Stimulated activated CD4-positive, alpha-beta T cell treated with anti-CD3 and anti-CD28 coated beads, Interleukin-1b, Interleukin-23, amount 100 ng/mL, for 24 hours (primary cell): ENCODE results near the gene RNF157.
"Not testable (repeated sequence)": the region's sequence is repeated elsewhere in the genome, so short reads cannot be mapped to it uniquely, and the experiment has no call there.

Experiments
- DNase-seq, 4 experiments: peaks; one replicate each; pipeline ENCODE4 v3.0.0-alpha.2; 2020; ENCODE audit warnings: low read depth in 4 of 4, low spot score in 1 of 4

The RNF157 gene

DNA sequence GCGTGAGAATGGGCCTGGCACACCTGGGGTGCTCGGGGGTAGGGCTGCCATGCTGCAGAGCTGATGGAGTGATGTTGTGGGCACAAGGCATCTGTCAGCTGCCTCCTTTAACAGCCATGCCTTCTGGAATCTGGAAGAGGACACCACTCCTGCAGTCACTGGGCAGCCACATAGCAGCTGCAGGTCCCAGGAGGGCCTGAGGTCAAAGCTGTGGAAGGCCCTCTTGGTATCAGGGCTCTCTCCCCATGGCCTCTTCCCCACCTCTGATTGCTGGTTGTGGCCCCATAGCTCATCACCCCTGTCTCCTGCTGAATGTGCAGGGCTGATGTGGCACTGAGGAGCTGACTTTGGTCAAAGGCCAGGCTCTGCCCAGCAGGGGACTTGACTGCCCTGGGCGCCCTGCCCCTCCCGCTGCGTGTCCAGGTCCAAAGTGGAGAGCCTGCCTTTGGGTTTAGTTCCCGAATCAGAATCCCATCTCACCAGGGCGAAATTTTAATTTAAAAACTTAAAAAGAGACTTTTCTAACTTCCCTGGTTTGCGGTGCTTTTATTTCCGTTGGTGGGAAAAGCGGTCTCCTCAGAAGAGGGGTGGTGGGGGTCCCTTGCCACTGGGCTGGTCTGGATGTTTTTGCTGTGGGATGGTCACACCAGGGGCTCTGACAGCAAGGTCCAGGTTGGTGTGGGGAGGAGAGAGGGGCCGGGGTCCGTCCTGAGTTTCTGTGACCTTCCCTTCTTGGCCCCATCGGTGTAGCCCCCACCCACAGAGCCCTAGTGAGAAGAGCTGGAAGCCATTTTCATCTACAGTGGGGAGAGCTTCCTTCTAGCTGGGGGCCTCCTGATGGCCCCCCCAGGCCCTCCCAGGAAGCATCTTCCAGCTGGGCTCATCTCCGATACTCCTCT is 30.7 kb upstream of the RNF157 start:
- no peak for DNase-seq

DNA sequence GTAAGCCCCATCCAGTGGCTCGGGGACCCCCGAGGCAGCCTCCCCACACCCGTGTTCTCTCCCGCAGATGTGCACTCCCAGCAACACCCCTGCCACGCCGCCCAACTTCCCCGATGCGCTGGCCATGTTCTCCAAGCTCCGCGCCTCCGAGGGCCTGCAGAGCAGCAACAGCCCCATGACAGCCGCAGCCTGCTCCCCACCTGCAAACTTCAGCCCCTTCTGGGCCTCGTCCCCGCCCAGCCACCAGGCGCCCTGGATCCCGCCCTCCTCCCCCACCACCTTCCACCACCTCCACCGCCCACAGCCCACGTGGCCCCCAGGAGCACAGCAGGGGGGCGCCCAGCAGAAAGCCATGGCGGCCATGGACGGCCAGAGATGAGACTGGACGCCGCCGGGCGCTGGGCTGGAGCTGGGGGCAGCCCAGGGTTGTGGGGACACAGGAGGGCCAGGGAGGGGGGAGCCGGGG is 29.9 kb upstream of the RNF157 start:
- no peak for DNase-seq

DNA sequence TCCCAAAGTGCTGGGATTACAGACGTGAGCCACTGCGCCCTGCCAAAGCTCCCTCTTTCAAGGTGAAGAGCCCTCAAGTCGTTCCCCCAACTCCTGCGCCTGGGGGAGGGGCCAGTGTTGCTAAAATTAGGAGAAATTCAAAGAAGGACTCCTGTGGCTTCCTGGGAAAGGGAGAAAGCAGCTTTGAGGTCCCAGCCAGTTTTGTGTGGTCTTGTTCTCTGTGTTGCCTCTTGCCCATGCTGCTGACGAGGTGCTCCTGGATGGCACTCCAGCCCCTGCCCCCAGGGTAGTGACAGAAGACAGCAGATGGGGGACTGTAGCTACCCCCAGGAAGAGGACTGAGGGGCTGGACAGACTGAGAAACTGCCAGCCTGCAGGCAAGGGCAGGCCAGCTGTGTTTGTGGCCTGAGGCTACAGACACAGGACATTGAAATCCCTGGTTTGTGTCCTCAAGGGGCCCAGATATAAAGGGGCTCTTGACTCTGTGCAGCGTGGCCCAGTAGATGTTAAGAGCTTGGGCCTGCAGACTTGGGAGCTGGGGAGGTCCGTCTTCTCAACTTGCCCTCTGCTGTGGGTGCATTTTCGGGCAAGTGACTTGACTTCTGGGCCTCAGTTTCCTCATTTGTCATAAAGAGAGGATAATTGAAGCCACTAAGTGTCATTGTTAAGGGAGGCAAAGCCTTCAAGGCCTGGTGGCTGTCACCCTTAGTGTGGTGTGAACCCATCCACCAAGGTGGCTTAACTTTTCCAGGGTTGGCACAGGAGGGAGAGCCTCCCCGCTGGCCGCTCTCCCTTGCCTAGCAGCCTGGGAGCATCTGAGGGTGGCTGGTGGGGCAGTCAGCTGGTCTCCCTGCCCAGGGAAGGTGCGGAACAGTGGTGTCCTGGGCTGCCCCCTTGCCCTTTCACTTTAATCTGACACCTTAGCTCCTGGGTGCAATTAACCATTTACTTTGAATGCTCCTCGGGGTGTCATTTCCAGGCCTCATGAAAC is 29.0 kb upstream of the RNF157 start:
- no peak for DNase-seq

DNA sequence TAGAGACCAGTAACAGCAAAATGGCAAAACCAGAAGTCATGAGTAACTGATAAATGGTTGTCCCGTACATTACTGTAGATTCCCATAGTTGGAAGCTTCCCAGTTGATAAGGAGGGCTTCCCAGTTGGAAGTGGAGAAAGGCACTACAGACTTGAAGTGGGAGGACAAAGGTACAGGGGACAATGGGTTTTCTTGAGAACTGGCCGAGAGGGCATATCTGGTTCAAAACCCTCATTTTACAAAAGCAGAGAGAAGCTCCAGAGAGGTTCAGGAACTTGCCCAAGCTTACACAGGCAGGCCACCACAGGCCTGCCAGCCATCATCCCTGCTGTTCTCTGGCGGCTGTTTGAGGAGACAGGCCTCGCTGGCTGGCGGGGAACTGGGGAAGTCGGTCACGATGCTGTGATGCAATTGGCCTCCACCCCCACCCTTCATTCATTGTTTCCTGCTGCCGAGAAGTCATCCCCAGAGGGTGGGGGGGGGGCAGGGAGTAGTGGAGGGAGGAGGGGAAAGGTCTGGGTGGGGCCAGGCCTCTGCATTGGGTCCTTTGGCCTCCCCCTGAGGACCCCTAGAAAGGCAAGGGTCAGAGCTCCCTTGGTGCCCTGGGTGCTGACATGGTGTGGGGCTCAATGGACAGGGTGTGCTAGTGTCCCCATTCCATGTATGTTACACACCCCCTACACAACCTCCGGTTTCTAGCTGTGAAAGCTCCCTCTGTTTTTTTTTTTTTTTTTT is 27.9 kb upstream of the RNF157 start:
- peak in 2 of 4 experiments; percentile 69 to 77 for DNase-seq

DNA sequence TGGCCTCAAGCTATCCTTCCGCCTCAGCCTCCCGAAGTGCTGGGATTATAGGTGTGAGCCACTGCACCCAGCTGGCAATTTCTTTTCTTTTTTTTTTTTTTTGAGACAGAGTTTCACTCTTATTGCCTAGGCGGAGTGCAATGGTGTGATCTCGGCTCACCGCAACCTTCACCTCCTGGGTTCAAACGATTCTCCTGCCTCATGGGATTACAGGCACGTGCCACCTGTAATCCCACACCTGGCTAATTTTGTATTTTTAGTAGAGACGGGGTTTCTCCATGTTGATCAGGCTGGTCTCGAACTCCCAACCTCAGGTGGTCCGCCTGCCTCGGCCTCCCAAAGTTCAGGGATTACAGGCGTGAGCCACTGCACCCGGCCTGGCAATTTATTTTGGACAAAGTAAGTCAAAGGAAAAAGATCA is 27.3 kb upstream of the RNF157 start:
- not testable (repeated sequence) for DNase-seq

DNA sequence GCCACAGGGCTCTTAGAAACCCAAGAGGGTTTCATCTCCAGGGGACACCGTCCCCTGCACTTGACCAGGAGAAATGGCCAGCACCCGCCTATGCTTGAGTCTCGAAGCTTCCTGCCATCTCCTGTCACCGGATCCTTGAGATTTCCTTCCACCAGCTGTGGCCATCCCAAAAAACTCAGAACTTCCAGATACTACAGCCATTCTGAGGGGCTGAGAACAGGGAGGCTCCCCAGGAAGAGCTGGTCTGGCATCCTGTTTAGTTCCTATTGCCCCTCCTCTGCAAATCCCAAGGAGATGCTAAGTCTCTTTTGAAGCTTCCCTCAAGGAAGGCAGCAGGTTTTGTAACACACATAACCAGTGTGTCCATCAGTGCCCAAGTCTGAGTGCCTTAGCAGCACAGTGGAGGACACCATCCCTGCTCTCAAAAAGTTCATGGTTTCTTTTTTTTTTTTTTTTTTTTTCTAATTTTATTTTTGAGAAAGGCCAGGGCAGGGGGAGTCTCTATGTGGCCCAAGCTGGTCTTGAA is 26.8 kb upstream of the RNF157 start:
- DNase-seq: no peak

DNA sequence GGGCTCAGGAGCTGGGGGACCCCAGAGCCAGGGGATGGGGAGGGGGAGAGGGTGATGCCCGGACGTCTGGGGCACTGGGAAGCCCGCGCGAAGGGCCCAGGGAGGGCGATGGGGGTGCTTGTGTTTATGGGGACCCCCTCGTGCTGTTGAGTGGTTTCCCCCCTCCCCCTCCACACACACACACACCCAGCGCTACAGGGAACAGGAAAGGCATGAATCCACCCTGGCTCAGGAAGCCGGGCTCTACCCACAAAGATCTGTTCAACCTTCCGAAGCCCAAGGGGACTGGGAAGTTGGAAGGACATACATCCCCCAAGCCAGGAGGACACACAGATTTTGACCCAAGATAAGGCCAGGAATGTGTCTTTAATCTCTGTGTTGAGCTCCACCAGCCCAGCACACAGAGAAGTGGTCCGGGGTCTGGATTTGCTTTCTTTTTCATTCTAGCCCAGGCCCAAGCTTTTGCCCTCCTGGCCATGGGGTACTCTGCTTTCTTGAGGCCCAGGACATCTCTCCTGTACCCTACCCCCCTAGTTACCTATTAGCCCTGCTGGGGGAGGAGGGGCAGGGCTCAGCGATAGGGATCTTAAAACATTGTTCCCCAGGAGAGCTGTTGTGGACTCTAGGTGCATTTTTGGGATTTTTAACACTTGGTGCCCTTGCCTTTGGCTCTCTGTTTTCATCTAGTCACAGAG is 26.1 kb upstream of the RNF157 start:
- no peak for DNase-seq

DNA sequence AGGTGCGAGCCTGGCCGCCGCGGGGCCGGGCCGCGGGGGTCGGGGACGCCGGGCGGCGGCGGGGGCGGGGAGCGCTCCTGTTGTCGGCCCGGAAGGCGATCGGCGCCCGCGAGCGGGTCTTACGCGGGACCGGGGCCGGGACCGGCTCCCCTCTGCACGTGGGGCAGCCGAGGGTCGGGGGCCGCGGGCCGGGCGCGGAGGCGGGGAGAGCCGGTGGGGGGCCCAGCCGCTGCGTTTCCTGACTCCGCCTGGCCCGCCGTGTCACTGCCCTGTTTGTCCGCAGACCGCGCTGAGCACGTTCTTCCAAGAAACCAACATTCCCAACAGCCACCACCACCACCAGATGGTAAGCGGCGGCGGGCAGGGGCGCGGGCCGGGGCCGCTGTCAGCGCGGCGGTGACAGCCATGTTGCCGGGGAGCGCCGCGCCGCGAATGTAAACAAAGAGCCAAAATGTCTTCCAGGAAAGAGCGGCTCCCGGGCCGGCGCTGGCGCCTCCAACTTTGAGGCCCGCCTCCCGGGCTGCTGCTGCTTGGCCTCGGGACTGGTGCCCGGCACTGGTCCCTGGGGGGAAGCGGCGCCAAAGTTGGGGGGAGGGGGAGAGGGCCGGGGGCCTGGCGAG is 25.4 kb upstream of the RNF157 start:
- DNase-seq: no peak

DNA sequence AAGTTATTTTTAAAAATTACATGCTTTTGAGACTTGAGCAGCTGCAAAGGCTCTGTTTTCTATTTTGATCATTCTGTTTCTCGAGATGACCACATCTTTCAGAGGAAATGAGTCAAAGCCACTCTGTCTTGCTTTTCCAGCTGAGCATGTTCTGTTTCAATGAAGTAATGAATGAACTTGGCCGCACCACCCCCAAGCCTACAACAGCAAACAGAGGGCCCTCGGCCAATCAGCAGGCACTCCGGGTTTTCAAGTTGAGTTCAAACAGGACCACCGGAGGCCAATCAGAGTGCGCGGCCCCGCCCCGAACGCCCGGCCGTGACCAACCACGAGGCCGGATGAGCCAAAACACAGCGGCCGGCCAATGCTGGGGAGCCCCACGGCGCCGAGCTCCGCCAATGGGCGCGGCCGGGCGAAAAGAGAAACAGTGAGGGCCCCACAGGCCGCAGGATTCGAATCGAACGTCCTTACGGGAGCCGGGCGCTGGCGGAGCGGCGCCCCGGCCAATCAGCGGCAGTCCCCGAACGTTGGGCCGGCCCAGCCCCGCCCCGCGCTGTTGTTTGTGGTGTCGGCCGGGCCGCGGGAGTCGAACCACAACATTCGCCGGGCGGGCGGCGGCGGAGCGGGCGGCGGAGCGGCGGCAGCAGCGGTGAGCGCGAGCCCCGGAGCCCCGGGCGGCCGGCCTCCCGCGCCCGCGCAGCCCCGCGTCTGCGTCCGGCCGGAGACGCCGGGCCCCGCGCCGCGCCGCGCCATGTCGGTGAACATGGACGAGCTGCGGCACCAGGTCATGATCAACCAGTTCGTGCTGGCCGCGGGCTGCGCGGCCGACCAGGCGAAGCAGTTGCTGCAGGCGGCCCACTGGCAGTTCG is 24.7 kb upstream of the RNF157 start, which contains the start of gene UBALD2:
UBALD2 (plus strand) TSS at position 594 of the 869 bp plus-strand sequence; CDS start at position 752, 158 bp downstream.
- DNase-seq: peak; percentile 93 to 98 (median 96)

DNA sequence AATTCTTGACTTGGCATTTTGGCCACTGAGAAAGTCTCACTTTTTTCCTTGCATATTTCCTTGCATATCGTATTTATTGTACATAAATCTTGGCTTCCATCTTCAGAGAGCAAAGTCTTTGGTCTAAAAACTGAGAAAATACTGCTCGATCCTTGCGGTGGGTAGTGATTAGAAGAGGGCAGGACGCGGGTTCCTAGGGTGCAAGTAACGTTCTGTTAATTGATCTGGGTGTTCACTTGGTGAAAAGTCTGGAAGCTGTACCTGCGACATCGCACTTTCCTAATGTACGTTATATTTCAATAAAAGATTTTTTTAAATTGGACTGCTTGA is 24.1 kb upstream of the RNF157 start:
- no peak for DNase-seq

DNA sequence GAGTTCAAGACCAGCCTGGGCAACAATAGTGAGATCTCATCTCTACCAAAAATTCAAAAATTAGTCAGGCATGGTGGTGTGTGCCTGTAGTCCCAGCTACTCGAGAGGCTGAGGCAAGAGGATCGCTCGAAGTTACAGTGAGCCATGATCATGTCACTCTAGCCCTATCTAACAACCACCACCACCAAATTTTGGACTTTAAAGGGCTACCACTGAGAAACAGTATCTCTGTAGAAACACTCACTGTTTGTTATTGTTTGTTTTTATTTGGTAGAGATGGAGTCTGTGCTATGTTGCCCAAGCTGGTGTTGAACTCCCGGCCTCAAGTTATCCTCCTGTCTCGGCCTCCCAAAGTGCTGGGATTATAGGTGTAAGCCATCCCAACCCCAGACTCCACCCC is 23.6 kb upstream of the RNF157 start:
- no peak for DNase-seq

DNA sequence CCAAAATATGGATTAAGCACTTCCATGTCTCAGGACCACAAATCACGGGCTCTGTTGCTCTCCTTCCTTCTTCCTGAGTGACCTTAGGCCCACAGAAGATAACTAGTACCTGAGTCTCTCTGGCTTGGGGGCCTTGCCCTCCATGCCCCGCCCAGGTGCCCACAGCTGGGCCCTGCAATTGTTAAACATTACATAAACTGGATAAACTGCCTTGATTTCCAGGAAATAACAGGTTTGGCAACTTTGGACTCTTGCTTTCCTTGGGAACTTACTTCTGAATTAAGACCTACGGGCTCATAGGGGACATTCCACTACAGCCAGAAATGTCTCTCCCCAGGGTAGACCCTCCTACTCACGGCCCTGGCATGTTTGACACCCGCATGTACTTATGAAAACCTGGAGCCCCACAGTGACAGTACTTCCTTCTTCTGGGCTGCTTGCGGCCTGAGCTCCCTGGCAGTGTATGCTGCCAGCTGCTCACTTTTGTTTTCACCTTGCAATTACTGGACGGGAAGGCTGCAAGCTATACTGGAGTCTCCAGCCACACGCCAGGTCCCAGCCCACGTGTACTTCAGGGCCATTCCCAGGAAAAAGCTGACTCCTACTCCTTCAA is 22.5 kb upstream of the RNF157 start:
- no peak for DNase-seq

DNA sequence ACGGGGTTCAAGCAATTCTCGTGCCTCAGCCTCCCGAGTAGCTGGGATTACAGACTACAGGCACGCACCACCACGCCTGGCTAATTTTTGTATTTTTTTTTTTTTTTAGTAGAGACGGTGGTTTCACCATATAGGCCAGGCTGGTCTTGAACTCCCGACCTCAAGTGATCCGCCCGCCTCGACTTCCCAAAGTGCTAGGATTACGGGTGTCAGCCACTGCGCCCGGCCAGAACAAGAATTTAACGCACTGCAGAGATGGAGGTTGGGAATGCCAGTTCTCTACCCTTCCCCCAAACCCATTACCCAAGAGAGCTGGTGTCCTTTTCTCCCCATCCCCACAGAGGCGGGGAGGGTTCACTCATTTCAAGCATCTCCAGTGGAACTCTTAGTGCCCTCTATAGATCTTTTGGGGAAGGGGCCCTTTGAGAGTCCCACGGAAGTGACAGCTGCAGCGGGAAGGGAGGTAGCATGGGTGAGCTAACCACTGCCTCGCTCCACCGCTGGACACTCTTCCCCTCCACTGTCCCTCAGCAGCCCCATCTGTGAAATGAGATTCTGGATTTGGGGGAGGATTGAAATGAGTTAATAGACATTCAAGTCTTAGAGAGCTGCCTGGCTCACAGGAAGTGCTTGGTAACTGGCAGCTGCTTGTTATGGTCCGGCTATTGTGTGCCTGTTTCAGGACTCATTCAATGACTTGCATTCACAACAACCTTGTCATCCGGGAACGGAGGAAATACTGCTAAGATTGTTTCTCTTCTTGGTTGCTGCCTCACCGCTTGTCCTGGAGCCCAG is 21.3 kb upstream of the RNF157 start:
- no peak for DNase-seq

DNA sequence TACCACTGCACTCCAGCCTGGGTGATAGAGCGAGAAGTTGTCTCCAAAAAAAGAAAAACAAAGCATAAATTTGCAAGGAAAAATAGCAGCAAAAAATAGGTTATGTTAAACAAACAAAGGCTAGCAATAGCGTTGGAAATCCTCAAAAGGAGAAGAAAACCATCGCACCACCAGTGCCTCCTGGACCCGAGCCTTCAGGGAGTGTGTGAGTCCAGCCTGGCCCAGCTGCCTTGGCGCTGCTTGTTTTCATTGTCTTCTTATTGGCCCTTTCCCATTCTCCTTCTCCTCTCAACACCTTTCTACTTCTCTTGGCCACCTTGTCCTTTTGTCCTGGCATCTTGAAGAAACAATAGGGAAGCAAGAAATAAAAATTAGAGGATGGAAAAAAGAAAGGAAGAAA is 20.4 kb upstream of the RNF157 start:
- DNase-seq: no peak

DNA sequence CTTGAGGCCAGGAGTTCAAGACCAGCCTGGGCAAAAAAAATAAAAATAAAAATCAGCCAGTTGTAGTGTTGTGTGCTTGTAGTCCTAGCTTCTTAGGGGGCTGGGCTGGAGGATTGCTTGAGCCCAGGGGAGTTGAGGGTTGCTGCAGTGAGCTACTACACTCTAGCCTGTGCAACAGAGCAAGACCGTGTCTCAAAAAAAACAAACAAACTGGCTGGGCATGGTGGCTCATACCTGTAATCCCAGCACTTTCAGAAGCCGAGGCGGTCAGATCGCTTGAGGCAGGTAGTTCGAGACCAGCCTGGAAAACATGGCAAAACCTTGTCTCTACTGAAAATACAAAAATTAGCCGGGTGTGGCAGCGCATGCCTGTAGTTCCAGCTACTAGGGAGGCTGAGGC is 19.9 kb upstream of the RNF157 start:
- DNase-seq: no peak

DNA sequence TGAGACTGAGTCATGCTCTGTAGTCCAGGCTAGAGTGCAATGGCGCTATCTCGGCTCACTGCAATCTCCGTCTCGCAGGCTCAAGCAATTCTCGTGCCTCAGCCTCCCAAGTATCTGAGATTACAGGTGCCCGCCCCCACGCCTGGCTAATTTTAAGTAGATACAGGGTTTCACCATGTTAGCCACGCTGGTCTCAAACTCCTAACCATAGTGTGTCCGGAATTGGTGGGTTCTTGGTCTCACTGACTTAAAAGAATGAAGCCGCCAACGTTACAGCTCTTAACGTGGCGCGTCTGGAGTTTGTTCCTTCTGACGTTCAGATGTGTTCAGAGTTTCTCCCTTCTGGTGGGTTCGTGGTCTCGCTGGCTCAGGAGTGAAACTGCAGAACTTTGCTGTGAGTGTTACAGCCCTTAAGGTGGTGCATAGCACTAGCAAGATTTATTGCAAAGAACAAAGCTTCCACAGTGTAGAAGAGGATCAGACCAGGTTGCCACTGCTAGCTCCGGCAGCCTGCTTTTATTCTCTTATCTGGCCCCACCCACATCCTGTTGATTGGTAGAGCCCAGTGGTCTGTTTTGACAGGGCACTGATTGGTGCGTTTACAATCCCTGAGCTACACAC is 16.2 kb upstream of the RNF157 start:
- DNase-seq: not testable (repeated sequence)

DNA sequence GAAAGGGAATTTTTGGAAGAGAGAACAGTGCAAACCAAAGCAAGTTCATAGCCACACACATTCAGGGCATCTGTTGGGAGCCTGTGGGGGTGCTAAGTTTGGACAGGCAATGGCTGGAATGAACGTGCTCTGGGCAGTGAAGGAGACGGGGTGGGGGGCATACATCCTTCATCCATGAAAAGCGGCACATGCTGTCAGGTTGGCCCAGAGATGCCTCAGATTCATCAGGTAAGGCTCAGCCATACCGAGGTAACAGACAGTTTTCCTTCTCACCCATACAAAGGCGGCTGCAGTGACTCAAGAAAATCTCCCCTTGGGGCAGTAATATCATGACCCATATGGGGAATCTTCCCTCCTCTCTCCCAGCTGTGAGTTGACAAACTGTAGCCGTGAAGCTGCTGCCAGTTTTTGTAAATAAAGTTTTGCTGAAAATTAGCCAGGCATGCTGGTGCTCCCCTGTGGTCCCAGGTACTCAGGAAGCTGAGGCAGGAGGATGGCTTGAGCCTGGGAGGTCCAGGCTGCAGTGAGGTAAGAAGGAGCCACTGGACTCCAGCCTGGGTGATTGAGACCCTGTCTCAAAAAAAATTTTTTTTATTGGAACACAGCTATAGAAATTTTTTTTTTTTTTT is 15.6 kb upstream of the RNF157 start:
- no peak for DNase-seq
